ENCODE data around the gene CLPSL1.

The CLPSL1 gene

DNA sequence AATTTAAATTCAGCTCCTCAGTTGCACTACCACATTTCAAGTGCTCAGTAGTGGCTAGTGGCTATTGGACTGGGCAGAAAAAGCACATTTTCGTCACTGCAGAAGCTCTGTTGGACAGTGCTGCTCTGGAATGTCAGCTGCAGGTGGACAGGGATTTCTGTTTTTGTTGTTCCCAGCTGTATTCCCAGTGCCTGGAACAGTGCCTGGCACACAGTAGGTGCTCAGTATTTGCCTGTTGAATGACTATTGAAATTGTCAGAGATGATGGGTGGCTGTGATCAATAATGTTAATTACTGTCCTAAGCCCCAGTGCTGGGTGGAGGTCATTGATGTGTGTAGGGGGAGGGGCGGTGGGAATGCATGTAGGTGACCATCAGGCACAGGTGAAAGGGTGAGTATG lies 5.5 kb downstream of the CLPSL1 start:
- TF ChIP-seq, protein P1, sequence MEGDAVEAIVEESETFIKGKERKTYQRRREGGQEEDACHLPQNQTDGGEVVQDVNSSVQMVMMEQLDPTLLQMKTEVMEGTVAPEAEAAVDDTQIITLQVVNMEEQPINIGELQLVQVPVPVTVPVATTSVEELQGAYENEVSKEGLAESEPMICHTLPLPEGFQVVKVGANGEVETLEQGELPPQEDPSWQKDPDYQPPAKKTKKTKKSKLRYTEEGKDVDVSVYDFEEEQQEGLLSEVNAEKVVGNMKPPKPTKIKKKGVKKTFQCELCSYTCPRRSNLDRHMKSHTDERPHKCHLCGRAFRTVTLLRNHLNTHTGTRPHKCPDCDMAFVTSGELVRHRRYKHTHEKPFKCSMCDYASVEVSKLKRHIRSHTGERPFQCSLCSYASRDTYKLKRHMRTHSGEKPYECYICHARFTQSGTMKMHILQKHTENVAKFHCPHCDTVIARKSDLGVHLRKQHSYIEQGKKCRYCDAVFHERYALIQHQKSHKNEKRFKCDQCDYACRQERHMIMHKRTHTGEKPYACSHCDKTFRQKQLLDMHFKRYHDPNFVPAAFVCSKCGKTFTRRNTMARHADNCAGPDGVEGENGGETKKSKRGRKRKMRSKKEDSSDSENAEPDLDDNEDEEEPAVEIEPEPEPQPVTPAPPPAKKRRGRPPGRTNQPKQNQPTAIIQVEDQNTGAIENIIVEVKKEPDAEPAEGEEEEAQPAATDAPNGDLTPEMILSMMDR (IDR thresholded peaks at IDR 0.05; ENCODE audit: insufficient read depth, low read depth, low read length, missing control alignments) = no peak
- DNase-seq (ENCODE audit: low read depth) = no peak
- no peak overlapping the region for H3K4me3 ChIP-seq (ENCODE audit: low read depth, low read length)

DNA sequence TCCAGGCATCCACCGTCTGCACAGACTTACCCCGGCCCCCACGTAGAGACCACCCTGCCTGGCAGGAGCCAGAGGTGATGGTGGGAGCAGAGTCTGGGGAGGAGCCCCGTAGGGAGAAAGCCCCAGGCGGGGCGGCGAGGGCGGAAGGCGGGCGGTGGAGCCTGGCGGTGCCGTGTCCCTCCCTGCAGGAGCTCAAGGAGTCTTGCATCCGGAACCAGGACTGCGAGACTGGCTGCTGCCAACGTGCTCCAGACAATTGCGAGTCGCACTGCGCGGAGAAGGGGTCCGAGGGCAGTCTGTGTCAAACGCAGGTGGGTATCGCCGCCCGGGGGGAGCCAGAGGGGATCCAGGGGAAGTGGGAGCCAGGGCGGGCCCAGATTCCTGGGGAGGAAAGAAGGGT lies 6.0 kb downstream of the CLPSL1 start:
- TF ChIP-seq, protein P1 (IDR thresholded peaks at IDR 0.05; ENCODE audit: insufficient read depth, low read depth, low read length, missing control alignments) = no peak
- DNase-seq (ENCODE audit: low read depth) = no peak
- H3K4me3 ChIP-seq (ENCODE audit: low read depth, low read length) = no peak overlapping the region

DNA sequence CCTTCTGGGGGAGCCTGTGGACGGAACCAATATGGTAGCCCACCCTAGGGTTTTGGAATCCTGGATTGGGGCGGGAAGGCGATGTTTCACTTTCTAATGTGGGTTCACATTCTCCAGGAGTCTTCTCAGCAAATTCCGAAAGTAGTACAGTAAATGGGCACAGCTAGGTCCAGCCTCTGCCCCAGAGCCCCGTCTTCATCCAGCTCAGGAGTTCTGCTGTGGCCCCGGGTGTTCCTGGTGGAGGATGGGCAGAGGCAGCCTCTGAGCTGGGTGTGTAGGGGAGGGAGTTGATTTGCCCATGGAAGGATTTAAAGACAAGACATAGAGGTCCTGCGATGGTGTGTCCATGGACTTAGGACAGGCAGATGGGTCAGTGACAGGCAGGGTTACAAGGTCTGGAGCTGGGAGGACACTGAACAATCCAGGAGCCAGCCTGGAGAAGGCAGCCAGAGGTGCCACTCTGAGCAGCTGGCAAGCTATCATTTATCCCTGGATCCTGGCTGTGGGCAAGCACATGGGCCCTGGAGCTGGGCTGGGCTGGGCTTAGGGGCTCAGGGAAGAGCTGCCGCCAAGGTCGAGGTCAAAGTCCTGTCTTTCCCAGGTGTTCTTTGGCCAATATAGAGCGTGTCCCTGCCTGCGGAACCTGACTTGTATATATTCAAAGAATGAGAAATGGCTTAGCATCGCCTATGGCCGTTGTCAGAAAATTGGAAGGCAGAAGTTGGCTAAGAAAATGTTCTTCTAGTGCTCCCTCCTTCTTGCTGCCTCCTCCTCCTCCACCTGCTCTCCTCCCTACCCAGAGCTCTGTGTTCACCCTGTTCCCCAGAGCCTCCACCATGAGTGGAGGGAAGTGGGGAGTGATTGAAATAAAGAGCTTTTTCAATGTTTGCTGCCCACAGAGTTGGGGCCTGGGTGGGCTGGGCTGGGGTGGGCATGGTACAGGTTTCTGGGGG lies 6.7 kb downstream of the CLPSL1 start:
- no peak for DNase-seq (ENCODE audit: low read depth)
- H3K4me3 ChIP-seq (ENCODE audit: low read depth, low read length) = no peak overlapping the region
- TF ChIP-seq, protein P1 (IDR thresholded peaks at IDR 0.05; ENCODE audit: insufficient read depth, low read depth, low read length, missing control alignments) = no peak

DNA sequence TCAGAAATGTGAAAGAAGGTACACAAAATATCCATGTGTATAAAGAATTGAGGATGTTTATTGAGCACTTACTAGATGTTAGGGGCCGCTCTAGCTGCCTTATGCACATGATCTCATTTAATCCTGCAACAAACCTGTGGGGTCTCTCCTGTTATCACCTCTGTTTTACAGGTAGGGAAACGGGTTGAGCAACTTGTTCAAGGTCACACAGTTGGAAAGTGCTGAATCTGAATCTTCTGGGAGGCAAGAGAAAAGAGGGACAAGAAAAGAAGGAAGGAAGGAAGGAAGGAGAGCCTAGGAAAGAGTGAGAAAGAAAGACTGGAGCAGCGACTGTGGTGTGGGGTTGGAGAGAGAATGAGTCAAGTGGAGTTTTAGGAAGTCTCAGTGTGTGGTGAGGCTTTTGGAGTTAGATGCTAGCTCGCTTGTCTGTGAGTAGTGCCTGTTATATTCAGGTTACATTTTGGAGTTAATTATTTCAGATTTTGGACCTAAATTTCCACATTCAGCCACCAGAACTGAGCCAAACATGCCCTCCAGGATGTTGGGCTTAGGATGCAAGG lies 7.7 kb downstream of the CLPSL1 start:
- H3K4me3 ChIP-seq (ENCODE audit: low read depth, low read length) = no peak overlapping the region
- DNase-seq (ENCODE audit: low read depth) = no peak
- TF ChIP-seq, protein P1 (IDR thresholded peaks at IDR 0.05; ENCODE audit: insufficient read depth, low read depth, low read length, missing control alignments) = no peak

DNA sequence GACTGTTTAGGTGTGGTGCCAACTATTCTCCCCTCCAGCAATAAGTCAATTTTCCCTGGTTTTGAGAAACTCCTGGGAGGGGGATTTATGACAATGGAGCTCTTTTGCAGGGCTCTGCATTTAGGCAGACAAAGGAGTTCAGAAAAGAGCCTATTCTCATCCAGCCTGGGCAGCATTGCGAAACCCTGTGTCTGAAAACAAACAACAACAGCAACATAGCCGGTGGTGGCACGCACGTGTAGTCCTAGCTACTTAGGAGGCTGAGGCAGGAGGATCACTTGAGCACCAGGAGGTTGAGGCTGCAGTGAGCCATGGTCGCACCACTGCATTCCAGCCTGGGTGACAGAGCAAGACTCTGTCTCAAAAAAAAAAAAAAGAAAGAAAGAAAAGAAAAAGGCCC lies 9.9 kb downstream of the CLPSL1 start:
- no peak overlapping the region for H3K4me3 ChIP-seq (ENCODE audit: low read depth, low read length)
- no peak for DNase-seq (ENCODE audit: low read depth)
- TF ChIP-seq, protein P1 (IDR thresholded peaks at IDR 0.05; ENCODE audit: insufficient read depth, low read depth, low read length, missing control alignments) = no peak

DNA sequence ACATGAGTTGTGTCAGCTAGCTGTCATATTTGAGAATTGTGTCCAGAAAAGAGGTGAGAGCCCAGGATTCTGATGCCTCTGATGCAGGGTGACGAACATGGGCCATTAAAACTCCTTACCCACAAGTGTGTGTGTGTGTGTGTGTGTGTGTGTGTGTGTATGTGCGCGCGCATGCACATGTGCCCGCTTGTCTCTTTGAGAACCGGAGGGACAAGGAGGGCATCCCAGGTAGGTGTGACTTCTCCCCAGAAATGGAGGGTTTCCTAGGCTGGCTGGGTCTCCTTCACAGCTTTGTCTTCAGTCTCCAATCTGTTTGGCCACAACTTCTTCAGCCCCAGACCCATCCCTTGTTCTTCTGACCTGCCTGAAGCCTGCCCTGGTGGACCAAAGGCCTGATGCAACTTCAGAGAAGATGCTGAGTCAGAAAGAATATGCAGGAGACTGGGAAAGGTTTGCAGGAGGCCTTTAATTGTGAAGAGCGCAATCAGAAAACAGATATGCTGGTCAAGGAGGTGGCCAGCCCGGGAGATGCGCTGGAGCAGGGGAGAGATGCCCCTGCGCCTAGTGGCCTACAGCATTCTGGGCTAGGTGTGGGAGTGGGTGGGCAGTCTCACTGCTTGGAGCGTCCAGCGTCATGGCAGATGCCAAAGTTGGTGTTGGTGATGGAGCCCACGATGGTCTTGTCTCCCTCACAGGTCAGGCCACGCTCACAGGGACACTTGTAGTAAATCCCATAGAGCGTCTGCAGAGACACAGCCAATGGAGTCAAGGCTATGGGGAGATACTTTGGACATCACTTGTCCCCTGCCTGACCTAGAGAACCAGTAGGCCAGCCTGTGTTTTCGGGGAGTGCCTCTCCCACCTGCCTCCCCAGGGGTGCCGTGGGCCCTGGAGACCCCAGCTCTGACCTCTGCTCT lies 14.0 kb downstream of the CLPSL1 start:
- H3K4me3 ChIP-seq (ENCODE audit: low read depth, low read length) = no peak overlapping the region
- DNase-seq (ENCODE audit: low read depth) = no peak
- TF ChIP-seq, protein P1 (IDR thresholded peaks at IDR 0.05; ENCODE audit: insufficient read depth, low read depth, low read length, missing control alignments) = no peak

Measured in GM12865 (cell line).